GM19193 (cell line): ENCODE measurements around the gene APOL3.

Source experiments
- POLR2A ChIP-seq: IDR thresholded peaks from 4 replicates; pipeline ENCODE4 v1.6.1; 2011; ENCODE audit not compliant: insufficient read depth, insufficient read length; ENCODE audit errors: extremely low read depth

Gene APOL3

GRCh38 chr22:36160499-36160942 is at the start of gene APOL3:
Gene APOL3 (minus strand): TSS chr22:36160755. CDS start chr22:36149055, 11,700 bp downstream.
- peak; percentile 57 for TF ChIP-seq POLR2A

GRCh38 chr22:36210224-36210623 is 49.7 kb upstream of the APOL3 start:
- TF ChIP-seq POLR2A, result no peak

- no peak for TF ChIP-seq POLR2A
Observed at GRCh38 chr22:36208914-36209313, 48.4 kb upstream of the APOL3 start.

- no peak for TF ChIP-seq POLR2A
Observed at GRCh38 chr22:36208162-36208765, 47.7 kb upstream of the APOL3 start.

GRCh38 chr22:36206255-36206654 is 45.7 kb upstream of the APOL3 start:
- no peak for TF ChIP-seq POLR2A

GRCh38 chr22:36204632-36205015 is 44.1 kb upstream of the APOL3 start:
- TF ChIP-seq POLR2A, result no peak

GRCh38 chr22:36204001-36204631 is 43.6 kb upstream of the APOL3 start:
- TF ChIP-seq POLR2A, result no peak

- no peak for TF ChIP-seq POLR2A
Observed at GRCh38 chr22:36201630-36202319, 41.2 kb upstream of the APOL3 start, which contains the start of gene APOL4. Gene APOL4 (minus strand): TSS chr22:36201809. CDS start chr22:36201734, 75 bp downstream.

GRCh38 chr22:36199001-36199551 is 38.5 kb upstream of the APOL3 start:
- TF ChIP-seq POLR2A, result no peak

GRCh38 chr22:36198536-36198935 is 38.0 kb upstream of the APOL3 start:
- no peak for TF ChIP-seq POLR2A

- TF ChIP-seq POLR2A, result no peak
Observed at GRCh38 chr22:36197514-36198146, 37.1 kb upstream of the APOL3 start.

GRCh38 chr22:36197065-36197440 is 36.5 kb upstream of the APOL3 start:
- TF ChIP-seq POLR2A, result no peak

- no peak for TF ChIP-seq POLR2A
Observed at GRCh38 chr22:36196254-36197064, 35.9 kb upstream of the APOL3 start.

- TF ChIP-seq POLR2A, result no peak
Observed at GRCh38 chr22:36194971-36195370, 34.4 kb upstream of the APOL3 start.
